ENCODE data around the gene ZW10. TPM values are rescaled to one million over a fixed set of nuclear protein-coding genes. Genes with fewer than 3 reads are reported as not detected.
"Not testable (repeated sequence)": the region's sequence is repeated elsewhere in the genome, so short reads cannot be mapped to it uniquely, and the experiment has no call there.

ZW10 gene
- total RNA-seq, 1 experiment from 2014 or later, result 18.9 TPM

- CTCF ChIA-PET, result no interaction called here
- TF ChIP-seq HMGA2 (CRISPR knock-in tag; IDR thresholded peaks at IDR 0.05) (no peak), STAT6 (CRISPR knock-in tag; conservative IDR thresholded peaks at IDR 0.05; ENCODE audit: low read depth) (no peak), ZNF671 (CRISPR knock-in tag; IDR thresholded peaks at IDR 0.05) (no peak), USF1 (CRISPR knock-in tag; IDR thresholded peaks at IDR 0.05) (no peak), CDX4 (CRISPR knock-in tag; IDR thresholded peaks at IDR 0.05; ENCODE audit: borderline replicate concordance) (no peak), ESRRA (CRISPR knock-in tag; IDR thresholded peaks at IDR 0.05; ENCODE audit: borderline replicate concordance) (no peak), E2F5 (CRISPR knock-in tag; IDR thresholded peaks at IDR 0.05) (no peak), TEAD4 (CRISPR knock-in tag; IDR thresholded peaks at IDR 0.05) (no peak), GTF2I (CRISPR knock-in tag; conservative IDR thresholded peaks at IDR 0.05) (no peak), ZSCAN18 (CRISPR knock-in tag; IDR thresholded peaks at IDR 0.05) (no peak), SP1 (CRISPR knock-in tag; conservative IDR thresholded peaks at IDR 0.05) (no peak), ERG (CRISPR knock-in tag; IDR thresholded peaks at IDR 0.05) (no peak), NFATC4 (CRISPR knock-in tag; IDR thresholded peaks at IDR 0.05) (no peak), OVOL2 (CRISPR knock-in tag; IDR thresholded peaks at IDR 0.05; ENCODE audit: borderline replicate concordance) (no peak)
- Mint-ChIP-seq H3K4me3 (no peak within 1 kb of the TSS), H3K27ac (no peak within 1 kb of the TSS), H3K4me1 (peaks cover 17% of the 10 kb centered on the region), H3K36me3 (peaks cover 29% of the 10 kb centered on the region), H3K27me3 (ENCODE audit: low read depth) (no peaks in the 10 kb centered on the region; the same call in 1 of the 2 replicates), H3K9me3 (peaks cover 55% of the 10 kb centered on the region)
- DNase-seq (ENCODE audit: low spot score) (no peak), ATAC-seq (peak; percentile 52)
- POLR2A ChIA-PET, result no interaction called here
Measured at GRCh38 chr11:113705871-113706655, 67.4 kb downstream of the ZW10 start, which contains the start of gene TMPRSS5. Gene TMPRSS5 (minus strand): TSS chr11:113706308. CDS start chr11:113706224, 84 bp downstream.

GRCh38 chr11:113703551-113703950 is 69.9 kb downstream of the ZW10 start:
- peaks cover 17% of the 10 kb centered on the region for H3K4me1 Mint-ChIP-seq
- H3K27ac Mint-ChIP-seq, CTCF ChIA-PET: not testable (repeated sequence)

More at GRCh38 chr11:113703551-113703950, 69.9 kb downstream of the ZW10 start:
- Mint-ChIP-seq H3K36me3 (peaks cover 20% of the 10 kb centered on the region), H3K9me3 (peaks cover 38% of the 10 kb centered on the region)
- ATAC-seq; H3K27me3 Mint-ChIP-seq (ENCODE audit: low read depth); POLR2A ChIA-PET; H3K4me3 Mint-ChIP-seq; DNase-seq (ENCODE audit: low spot score): not testable (repeated sequence)

Measured in WTC11 (cell line).